AG04450 (cell line): Measurements from ENCODE around the gene CCDC85B. TPM values are rescaled to one million over a fixed set of nuclear protein-coding genes. Genes with fewer than 3 reads are reported as not detected.

Experiments used
- CTCF ChIA-PET: fragments of 300-600, 350-600 bp; formaldehyde crosslinking; extraction: SDS; loops from one replicate; lab custom pipeline; 2022; ENCODE audit warnings: antibody characterized with exemption, inconsistent platforms; lab: Charles Lee
- POLR2A ChIA-PET: fragments of 350-600 bp; formaldehyde crosslinking; extraction: SDS; loops from one replicate; lab custom pipeline; 2021; ENCODE audit warnings: antibody characterized with exemption, inconsistent platforms; lab: Yijun Ruan, JAX
- DNase-seq: peaks from one replicate; pipeline ENCODE4 v3.0.0-alpha.2; 2011; ENCODE audit warnings: low read depth, low spot score
- H3K27ac ChIP-seq: one replicate; pipeline ENCODE4 v1.5.1; 2012; ENCODE audit warnings: low read depth, low read length, control low read depth
- H3K27me3 ChIP-seq: one replicate; pipeline ENCODE4 v1.6.0; 2012; ENCODE audit warnings: low read length; ENCODE audit not compliant: control insufficient read depth, insufficient read depth
- H3K4me3 ChIP-seq: 2 replicates; pipeline ENCODE4 v1.5.1; 2011; ENCODE audit warnings: mild to moderate bottlenecking, low read depth, low read length, control low read depth
- H3K9me3 ChIP-seq: 2 replicates; pipeline ENCODE4 v1.5.1; 2012; ENCODE audit warnings: low read length; ENCODE audit not compliant: control insufficient read depth, insufficient read depth
- polyA plus RNA-seq: library from polyadenylated mRNA; depleted of rRNA; stranded (reverse); fragments of >200 nt; gene quantifications from 2 replicates; pipeline ENCODE4 v1.2.3, GENCODE V29; 2011
- TF ChIP-seq, protein P1 (sequence below): IDR thresholded peaks from 2 replicates; pipeline ENCODE4 v1.5.1; 2011; ENCODE audit warnings: low read depth, low read length, control low read depth, inconsistent platforms

CCDC85B gene
- polyA plus RNA-seq, 1 experiment = 13.1 TPM

DNA sequence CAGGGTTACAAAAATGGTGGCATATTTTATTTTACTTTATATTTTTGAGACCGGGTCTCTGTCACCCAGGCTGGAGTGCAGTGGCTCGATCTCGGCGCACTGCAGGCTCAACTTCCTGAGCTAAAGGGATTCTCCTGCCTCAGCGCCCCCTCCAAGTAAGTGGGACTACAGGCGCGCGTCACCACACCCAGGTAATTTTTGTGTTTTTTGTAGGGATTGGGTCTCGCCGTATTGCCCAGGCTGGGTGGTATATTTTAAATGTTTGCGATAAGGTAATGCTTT is 10.4 kb downstream of the CCDC85B start:
- no peak overlapping the region for H3K4me3 ChIP-seq
- no peak for DNase-seq
- H3K9me3 ChIP-seq = no peaks in the 10 kb centered on the region; the same call in 1 of the 2 replicates
- CTCF ChIA-PET = interaction anchor here (0.6 to 4.1 kb wide), 4 partner anchors 11 to 33 kb away, joined by 3 to 30 read pairs (median 6); partner anchors contain the start of genes CCDC85B and FIBP
- POLR2A ChIA-PET = interaction anchor here (0.6 to 6.7 kb wide), 11 partner anchors 11 to 1507 kb away, joined by 3 to 153 read pairs (median 4); partner anchors contain the start of genes C11orf68, CCDC85B, CFL1 and FIBP
- TF ChIP-seq, protein P1, sequence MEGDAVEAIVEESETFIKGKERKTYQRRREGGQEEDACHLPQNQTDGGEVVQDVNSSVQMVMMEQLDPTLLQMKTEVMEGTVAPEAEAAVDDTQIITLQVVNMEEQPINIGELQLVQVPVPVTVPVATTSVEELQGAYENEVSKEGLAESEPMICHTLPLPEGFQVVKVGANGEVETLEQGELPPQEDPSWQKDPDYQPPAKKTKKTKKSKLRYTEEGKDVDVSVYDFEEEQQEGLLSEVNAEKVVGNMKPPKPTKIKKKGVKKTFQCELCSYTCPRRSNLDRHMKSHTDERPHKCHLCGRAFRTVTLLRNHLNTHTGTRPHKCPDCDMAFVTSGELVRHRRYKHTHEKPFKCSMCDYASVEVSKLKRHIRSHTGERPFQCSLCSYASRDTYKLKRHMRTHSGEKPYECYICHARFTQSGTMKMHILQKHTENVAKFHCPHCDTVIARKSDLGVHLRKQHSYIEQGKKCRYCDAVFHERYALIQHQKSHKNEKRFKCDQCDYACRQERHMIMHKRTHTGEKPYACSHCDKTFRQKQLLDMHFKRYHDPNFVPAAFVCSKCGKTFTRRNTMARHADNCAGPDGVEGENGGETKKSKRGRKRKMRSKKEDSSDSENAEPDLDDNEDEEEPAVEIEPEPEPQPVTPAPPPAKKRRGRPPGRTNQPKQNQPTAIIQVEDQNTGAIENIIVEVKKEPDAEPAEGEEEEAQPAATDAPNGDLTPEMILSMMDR = no peak
- H3K27ac ChIP-seq = peak overlapping the region; percentile 87
- H3K27me3 ChIP-seq = no peaks in the 10 kb centered on the region

DNA sequence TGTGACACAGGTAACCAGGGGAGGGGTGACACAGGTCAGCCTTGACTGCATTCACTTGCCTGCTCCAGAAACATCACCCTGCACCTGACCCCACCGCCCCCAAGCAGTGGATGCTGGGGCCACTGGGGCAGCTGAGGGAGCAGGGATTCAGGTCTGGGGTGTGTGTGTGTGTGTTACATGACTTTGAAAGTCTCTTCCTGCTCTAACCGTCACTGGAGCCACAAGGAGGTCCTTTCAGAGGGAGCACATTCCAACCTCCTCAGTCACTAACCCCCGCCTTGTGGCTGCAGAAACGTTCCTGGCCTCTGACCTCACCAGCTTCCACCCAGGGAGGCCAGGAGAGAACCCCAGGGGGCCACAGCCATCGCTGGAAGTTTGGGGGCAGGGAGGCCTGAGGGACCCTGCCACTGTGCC is 12.6 kb downstream of the CCDC85B start:
- DNase-seq = no peak
- CTCF ChIA-PET = interaction anchor here (4.1 kb wide), 1 partner anchor 14 kb away, joined by 30 read pairs; the partner anchor contains the start of genes CCDC85B and FIBP
- no peaks in the 10 kb centered on the region; the same call in 1 of the 2 replicates for H3K9me3 ChIP-seq
- peak overlapping the region; percentile 87 for H3K27ac ChIP-seq
- TF ChIP-seq, protein P1 = no peak
- 0 out of 2 replicates have a peak overlapping the region, but pooled peaks have one; percentile 17 for H3K4me3 ChIP-seq
- POLR2A ChIA-PET = interaction anchor here (6.4 to 6.7 kb wide), 2 partner anchors 11 to 13 kb away, joined by 98 to 153 read pairs; partner anchors contain the start of genes CCDC85B and FIBP
- no peaks in the 10 kb centered on the region for H3K27me3 ChIP-seq

DNA sequence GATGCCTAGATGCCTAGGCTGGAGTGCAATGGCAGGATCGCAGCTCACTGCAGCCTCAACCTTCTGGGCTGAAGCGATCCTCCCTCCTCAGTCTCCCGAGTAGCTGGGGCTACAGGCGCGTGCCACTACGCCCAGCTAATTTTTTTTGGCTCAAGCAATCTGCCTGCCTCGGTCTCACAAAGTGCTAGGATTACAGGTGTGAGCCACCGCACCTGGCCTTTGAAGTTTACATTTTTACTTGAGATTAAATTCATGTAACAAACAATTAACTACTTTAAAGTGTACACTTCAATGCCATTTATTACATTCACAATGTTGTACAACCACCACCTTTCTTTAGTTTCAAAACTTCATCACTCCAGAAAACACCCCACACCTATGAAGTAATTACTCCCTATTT is 13.2 kb downstream of the CCDC85B start:
- Histone ChIP-seq H3K4me3 (no peak overlapping the region), H3K27ac (peak overlapping the region; percentile 87), H3K27me3 (no peaks in the 10 kb centered on the region), H3K9me3 (no peaks in the 10 kb centered on the region; the same call in 1 of the 2 replicates)
- ChIA-PET POLR2A (interaction anchor here (6.4 to 6.7 kb wide), 2 partner anchors 10 to 14 kb away, joined by 98 to 153 read pairs; partner anchors contain the start of genes CCDC85B and FIBP), CTCF (interaction anchor here (4.1 kb wide), 1 partner anchor 15 kb away, joined by 30 read pairs; the partner anchor contains the start of genes CCDC85B and FIBP)
- TF ChIP-seq, protein P1 = no peak
- no peak for DNase-seq

DNA sequence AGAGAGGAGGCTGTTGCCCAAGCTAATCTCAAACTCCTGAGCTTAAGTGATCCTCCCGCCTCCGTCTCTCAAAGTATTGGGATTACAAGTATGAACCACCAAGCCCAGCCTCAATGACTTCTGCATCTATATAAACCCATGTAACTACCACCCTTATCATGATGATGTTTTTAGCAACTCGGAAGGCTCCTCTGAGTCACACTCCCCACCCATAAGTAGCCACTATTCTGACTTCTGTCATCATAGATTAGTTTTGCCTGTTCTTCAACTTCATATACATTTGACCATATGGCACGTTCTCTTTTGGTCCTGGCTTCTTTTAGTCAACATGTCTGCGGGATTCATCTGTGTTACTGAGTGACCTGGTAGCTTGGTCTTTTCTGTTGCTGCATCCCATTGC is 16.1 kb downstream of the CCDC85B start:
- no peaks in the 10 kb centered on the region for H3K27me3 ChIP-seq
- no peak for DNase-seq
- POLR2A ChIA-PET = interaction anchor here (1.6 kb wide), 1 partner anchor 9 kb away, joined by 7 read pairs; no protein-coding TSS in a partner anchor
- H3K9me3 ChIP-seq = no peaks in the 10 kb centered on the region
- no peak overlapping the region for H3K27ac ChIP-seq
- TF ChIP-seq, protein P1 = no peak
- no peak overlapping the region for H3K4me3 ChIP-seq
- CTCF ChIA-PET = interaction anchor here (1.3 to 1.6 kb wide), 2 partner anchors 17 to 18 kb away, joined by 5 to 7 read pairs; partner anchors contain the start of genes CCDC85B and FIBP

DNA sequence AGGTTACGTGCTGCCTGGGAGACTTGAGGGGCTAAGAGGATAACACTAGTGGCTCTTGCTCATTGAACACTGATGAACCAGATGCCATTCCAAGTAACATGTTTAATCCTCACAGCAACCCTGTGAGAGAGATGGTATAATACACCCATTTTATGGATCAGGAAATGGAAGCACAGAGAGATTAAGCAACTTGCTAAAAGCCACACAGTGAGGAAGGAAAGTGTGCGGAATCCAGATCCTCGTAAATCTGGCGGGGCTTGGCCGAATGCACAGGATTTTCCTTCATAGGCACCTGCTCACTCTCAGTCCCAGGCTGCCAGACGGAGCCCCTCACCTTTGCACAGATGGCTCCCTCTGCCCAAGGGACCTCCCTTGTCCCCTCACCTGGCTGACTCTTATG is 17.4 kb downstream of the CCDC85B start:
- TF ChIP-seq, protein P1 = no peak
- H3K27ac ChIP-seq = no peak overlapping the region
- no peak overlapping the region for H3K4me3 ChIP-seq
- no peak for DNase-seq
- ChIA-PET POLR2A (no interaction called here), CTCF (interaction anchor here (0.8 to 1.6 kb wide), 2 partner anchors 20 to 48 kb away, joined by 3 to 4 read pairs; partner anchors contain the start of genes FIBP and MUS81)
- H3K9me3 ChIP-seq = no peaks in the 10 kb centered on the region
- no peaks in the 10 kb centered on the region for H3K27me3 ChIP-seq
